Breast epithelium (tissue), 4 donors: Measurements from ENCODE around the gene ADIPOR1. TPM values are rescaled to one million over a fixed set of nuclear protein-coding genes. Genes with fewer than 3 reads are reported as not detected.
"Not testable (repeated sequence)": the region's sequence is repeated elsewhere in the genome, so short reads cannot be mapped to it uniquely, and the experiment has no call there.

ENCODE experiments used
- DNase-seq, 2 donors: peaks; one replicate each; pipeline ENCODE4 v3.0.0-alpha.2; 2019; ENCODE audit warnings: low spot score in 2 of 2
- H3K27ac ChIP-seq, 2 donors: fragments of 200-600 bp; sonication (generic) in 1 of 2; one replicate each; pipeline ENCODE4 v1.5.1; 2016 to 2019; ENCODE audit warnings: mild to moderate bottlenecking in 1 of 2
- H3K27me3 ChIP-seq, 2 donors: fragments of 200-600 bp; sonication (generic) in 1 of 2; one replicate each; pipeline versions ENCODE4 v1.5.1 to v1.6.0; 2017 to 2019; ENCODE audit warnings: control low read depth in 1 of 2, mild to moderate bottlenecking in 1 of 2
- H3K36me3 ChIP-seq: fragments of 200-600 bp; one replicate; pipeline ENCODE4 v1.5.1; 2019
- H3K4me1 ChIP-seq, 2 donors: fragments of 200-600 bp; sonication (generic); one replicate each; pipeline ENCODE4 v1.5.1; 2016 to 2019; ENCODE audit warnings: control low read depth in 1 of 2
- H3K4me3 ChIP-seq, 3 donors: fragments of 200-600 bp; sonication (generic); 1 replicate in 2 of 3; 2 replicates in 1 of 3; pipeline ENCODE4 v1.5.1; 2016 to 2019; ENCODE audit warnings: mild to moderate bottlenecking in 3 of 3, moderate library complexity in 2 of 3
- H3K9me3 ChIP-seq, 2 donors: fragments of 200-600 bp; sonication (generic) in 1 of 2; one replicate each; pipeline ENCODE4 v1.5.1; 2016 to 2019; ENCODE audit warnings: control low read depth in 1 of 2
- POLR2A ChIP-seq: fragments of 450-650 bp; IDR thresholded peaks from one replicate; pipeline ENCODE4 v1.6.1; 2016; ENCODE audit warnings: antibody characterized with exemption, mild to moderate bottlenecking, moderate library complexity
- POLR2AphosphoS5 ChIP-seq, 3 donors: sonication (generic); formaldehyde crosslinking; IDR thresholded peaks; one replicate each; pipeline ENCODE4 v1.6.1; 2017; ENCODE audit warnings: antibody characterized with exemption in 3 of 3
- intact Hi-C: fragments of 100-400 bp; cut with DNase I; formaldehyde crosslinking; loops from one replicate; pipeline ENCODE4 v1.15.1; 2023; ENCODE audit warnings: low total_unique reads
- total RNA-seq, 3 donors: library from RNA; depleted of rRNA; stranded (reverse); fragments of >200 nt; gene quantifications; one replicate each; pipeline ENCODE4 v1.1.0, GENCODE V29; 2016
- TF ChIP-seq, protein P1 (sequence below), 3 donors: fragments of 450-650 bp; IDR thresholded peaks; one replicate each; pipeline ENCODE4 v1.5.1; 2016 to 2017; ENCODE audit warnings: antibody characterized with exemption in 3 of 3, mild to moderate bottlenecking in 3 of 3, moderate library complexity in 3 of 3

ADIPOR1 gene
- total RNA-seq, 3 donors from 2014 or later: 87.2 to 143 (median 87.5) TPM

DNA sequence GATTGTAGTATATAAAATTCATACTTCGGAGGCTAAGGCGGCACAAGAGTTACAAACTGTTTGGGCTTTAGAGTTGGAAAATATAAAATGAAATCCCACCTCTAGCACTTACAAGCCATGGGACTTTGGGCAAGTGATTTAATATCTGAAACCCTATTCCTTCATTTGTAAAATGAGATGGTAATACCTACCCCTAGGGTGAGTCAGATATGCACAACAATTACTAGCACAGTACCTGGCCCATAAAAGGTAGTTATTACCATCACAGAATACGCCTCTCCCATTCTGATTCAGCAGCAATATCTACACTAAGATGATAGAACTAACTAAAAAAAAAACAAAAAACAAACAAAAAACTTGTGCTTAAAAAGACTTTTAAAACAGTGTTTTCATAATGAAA lies 34.6 kb downstream of the ADIPOR1 start:
- Histone ChIP-seq H3K4me3 (no peak overlapping the region), H3K27me3 (no peaks in the 10 kb centered on the region), H3K4me1 (no peaks in the 10 kb centered on the region), H3K36me3 (no peaks in the 10 kb centered on the region), H3K9me3 (no peaks in the 10 kb centered on the region), H3K27ac (no peak overlapping the region)
- intact Hi-C loops: no loop called here
- no peak for DNase-seq
- TF ChIP-seq, protein P1, sequence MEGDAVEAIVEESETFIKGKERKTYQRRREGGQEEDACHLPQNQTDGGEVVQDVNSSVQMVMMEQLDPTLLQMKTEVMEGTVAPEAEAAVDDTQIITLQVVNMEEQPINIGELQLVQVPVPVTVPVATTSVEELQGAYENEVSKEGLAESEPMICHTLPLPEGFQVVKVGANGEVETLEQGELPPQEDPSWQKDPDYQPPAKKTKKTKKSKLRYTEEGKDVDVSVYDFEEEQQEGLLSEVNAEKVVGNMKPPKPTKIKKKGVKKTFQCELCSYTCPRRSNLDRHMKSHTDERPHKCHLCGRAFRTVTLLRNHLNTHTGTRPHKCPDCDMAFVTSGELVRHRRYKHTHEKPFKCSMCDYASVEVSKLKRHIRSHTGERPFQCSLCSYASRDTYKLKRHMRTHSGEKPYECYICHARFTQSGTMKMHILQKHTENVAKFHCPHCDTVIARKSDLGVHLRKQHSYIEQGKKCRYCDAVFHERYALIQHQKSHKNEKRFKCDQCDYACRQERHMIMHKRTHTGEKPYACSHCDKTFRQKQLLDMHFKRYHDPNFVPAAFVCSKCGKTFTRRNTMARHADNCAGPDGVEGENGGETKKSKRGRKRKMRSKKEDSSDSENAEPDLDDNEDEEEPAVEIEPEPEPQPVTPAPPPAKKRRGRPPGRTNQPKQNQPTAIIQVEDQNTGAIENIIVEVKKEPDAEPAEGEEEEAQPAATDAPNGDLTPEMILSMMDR (IDR thresholded peaks at IDR 0.05): no peak
- no peak for TF ChIP-seq POLR2AphosphoS5 (IDR thresholded peaks at IDR 0.05)
- no peak for TF ChIP-seq POLR2A

DNA sequence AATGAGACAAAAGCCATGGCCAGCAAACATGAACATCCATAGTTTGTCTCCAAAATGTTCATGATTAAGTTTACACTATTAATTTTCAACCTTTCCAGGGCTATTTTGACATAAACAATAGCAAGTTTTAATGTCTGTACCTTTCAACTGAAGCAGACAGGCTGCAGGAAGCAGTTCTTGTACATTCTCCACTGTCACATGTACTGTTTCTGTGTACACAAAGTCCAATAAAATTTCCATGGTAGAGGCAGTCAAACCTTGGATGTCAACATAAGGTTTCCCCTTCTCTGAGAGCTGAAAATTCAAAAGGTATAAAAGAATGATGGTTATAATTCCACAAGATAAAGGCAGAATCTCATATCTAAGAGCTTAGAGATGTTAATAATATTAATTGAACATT lies 38.5 kb downstream of the ADIPOR1 start:
- no peak for DNase-seq
- H3K4me1 ChIP-seq: no peaks in the 10 kb centered on the region
- no peak overlapping the region for H3K27ac ChIP-seq
- H3K4me3 ChIP-seq: no peak overlapping the region
- H3K36me3 ChIP-seq: peaks cover 8% of the 10 kb centered on the region
- no peaks in the 10 kb centered on the region for H3K27me3 ChIP-seq
- no peaks in the 10 kb centered on the region for H3K9me3 ChIP-seq
- TF ChIP-seq POLR2A (no peak), POLR2AphosphoS5 (IDR thresholded peaks at IDR 0.05) (no peak)
- TF ChIP-seq, protein P1 (IDR thresholded peaks at IDR 0.05): no peak
- intact Hi-C loops: no loop called here

DNA sequence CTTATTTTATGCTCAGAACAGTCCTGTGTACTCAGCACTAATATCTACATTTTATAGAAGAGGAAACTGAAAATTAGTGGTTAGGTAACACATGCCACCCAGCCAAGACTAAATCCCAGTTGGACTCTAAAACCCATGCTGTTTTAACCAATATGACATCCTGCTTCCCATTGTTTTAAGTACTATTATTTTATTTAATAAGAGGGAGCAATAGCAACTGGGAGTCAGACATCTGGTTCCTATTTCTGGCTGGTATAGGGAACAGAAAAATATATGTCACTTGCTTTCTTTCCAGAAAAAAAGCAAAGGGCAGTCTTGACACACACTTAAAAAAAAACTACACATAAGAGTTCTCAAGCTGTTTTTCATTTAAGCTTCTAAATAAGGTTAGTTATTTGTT lies 43.0 kb downstream of the ADIPOR1 start:
- Histone ChIP-seq H3K9me3 (no peaks in the 10 kb centered on the region), H3K4me3 (no peak overlapping the region), H3K4me1 (no peaks in the 10 kb centered on the region), H3K27me3 (no peaks in the 10 kb centered on the region), H3K27ac (no peak overlapping the region), H3K36me3 (peaks cover 8% of the 10 kb centered on the region)
- intact Hi-C loops: no loop called here
- no peak for DNase-seq
- TF ChIP-seq POLR2A (no peak), POLR2AphosphoS5 (IDR thresholded peaks at IDR 0.05) (no peak)
- TF ChIP-seq, protein P1 (IDR thresholded peaks at IDR 0.05): no peak

DNA sequence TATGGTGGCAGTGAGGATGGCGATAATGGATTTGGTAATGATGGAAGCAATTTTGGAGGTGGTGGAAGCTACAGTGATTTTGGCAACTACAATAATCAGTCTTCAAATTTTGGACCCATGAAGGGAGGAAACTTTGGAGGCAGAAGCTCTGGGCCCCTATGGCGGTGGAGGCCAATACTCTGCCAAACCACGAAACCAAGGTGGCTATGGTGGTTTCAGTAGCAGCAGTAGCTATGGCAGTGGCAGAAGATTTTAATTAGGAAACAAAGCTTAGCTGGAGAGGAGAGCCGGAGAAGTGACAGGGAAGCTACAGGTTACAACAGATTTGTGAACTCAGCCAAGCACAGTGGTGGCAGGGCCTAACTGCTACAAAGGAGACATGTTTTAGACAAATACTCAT lies 45.6 kb downstream of the ADIPOR1 start:
- H3K4me1 ChIP-seq, intact Hi-C loops, H3K36me3 ChIP-seq, H3K27ac ChIP-seq, H3K9me3 ChIP-seq, H3K4me3 ChIP-seq, H3K27me3 ChIP-seq, DNase-seq: not testable (repeated sequence)

DNA sequence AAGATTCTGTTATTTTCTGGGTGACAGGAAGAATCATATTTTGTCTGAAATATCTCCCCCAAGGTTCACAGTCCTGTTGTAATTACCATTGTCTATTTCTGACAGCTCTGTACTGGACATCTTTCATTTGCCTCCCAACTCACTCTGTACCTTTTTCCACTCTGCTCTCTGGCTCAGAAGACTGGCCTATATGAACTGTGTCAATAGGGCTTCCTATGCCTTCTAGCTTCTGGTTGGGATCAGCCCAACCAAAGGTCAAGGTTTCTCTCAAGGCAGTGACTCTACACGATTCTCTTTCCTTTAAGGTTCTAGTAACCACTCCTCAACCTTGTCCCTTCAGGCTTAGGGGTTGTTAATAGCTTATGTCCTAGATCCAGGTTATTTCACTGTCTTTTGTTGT lies 48.6 kb downstream of the ADIPOR1 start:
- no peaks in the 10 kb centered on the region for H3K36me3 ChIP-seq
- H3K4me1 ChIP-seq: no peaks in the 10 kb centered on the region
- H3K4me3 ChIP-seq: no peak overlapping the region
- no peaks in the 10 kb centered on the region for H3K9me3 ChIP-seq
- no peak overlapping the region for H3K27ac ChIP-seq
- intact Hi-C loops: no loop called here
- TF ChIP-seq, protein P1 (IDR thresholded peaks at IDR 0.05): no peak
- no peak for TF ChIP-seq POLR2A
- TF ChIP-seq POLR2AphosphoS5 (IDR thresholded peaks at IDR 0.05): no peak
- no peaks in the 10 kb centered on the region for H3K27me3 ChIP-seq
- DNase-seq: no peak

DNA sequence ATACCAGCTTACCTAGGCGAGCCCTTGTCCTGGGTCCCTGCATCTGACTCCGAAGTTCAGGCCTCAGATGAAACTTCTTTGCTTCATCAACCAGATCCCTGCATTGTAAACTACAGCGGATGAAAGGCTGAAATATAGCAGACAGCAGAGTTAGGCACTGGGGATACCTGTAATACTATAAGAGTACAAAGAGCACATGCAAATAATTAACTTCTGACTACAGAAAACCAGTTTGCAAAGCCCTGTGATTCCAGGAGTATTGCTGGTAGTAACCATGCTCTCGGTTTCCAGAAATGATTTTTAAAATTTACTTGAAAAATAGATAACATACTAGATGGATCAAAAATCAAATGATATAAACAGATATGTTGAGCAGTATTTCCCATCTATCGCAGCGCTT lies 49.1 kb downstream of the ADIPOR1 start:
- H3K4me1 ChIP-seq: no peaks in the 10 kb centered on the region
- H3K27me3 ChIP-seq: no peaks in the 10 kb centered on the region
- no peak overlapping the region for H3K27ac ChIP-seq
- no peak for DNase-seq
- TF ChIP-seq POLR2A: no peak
- TF ChIP-seq, protein P1 (IDR thresholded peaks at IDR 0.05): no peak
- no peaks in the 10 kb centered on the region for H3K36me3 ChIP-seq
- H3K9me3 ChIP-seq: no peaks in the 10 kb centered on the region
- intact Hi-C loops: no loop called here
- H3K4me3 ChIP-seq: no peak overlapping the region
